Astrocyte of the cerebellum (primary cell): ENCODE results near the gene LNX1.

ENCODE experiments used
- DNase-seq: peaks from one replicate; pipeline ENCODE4 v3.0.0-alpha.2; 2011; ENCODE audit warnings: low read depth
- H3K4me3 ChIP-seq: 2 replicates; pipeline ENCODE4 v1.5.1; 2011; ENCODE audit warnings: mild to moderate bottlenecking, low read depth, low read length, moderate library complexity
- in situ Hi-C: cut with HindIII; loops from 2 replicates; pipeline ENCODE4 v1.10.0; 2017; ENCODE audit warnings: low sequenced_read_pairs
- TF ChIP-seq, protein P1 (sequence below): IDR thresholded peaks from 2 replicates; pipeline ENCODE4 v1.5.1; 2012; ENCODE audit warnings: low read length, low read depth, moderate library complexity, mild to moderate bottlenecking; ENCODE audit errors: missing control alignments

LNX1 gene

GRCh38 chr4:53465891-53466290 is 125.4 kb downstream of the LNX1 start:
- no peak overlapping the region for H3K4me3 ChIP-seq

DNA sequence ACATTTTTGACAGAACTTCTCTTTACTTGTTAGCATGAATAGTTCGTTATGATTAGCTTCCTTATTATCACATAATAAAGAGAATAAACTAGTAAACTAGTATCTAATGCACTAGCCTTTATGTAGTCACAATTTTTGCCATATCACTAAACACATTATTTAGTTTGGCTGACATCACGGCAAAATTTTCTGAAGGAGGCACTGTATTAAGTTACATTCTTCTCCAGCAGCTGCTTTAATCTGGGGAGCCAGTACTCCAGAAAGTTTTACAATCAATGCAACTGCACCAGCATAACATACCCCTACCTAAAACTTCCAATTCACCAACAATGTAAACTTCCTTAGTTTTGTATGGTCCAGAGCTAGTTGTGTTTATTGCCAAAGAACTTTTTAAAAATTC is 126.0 kb downstream of the LNX1 start:
- in situ Hi-C loops, result no loop called here
- TF ChIP-seq, protein P1, sequence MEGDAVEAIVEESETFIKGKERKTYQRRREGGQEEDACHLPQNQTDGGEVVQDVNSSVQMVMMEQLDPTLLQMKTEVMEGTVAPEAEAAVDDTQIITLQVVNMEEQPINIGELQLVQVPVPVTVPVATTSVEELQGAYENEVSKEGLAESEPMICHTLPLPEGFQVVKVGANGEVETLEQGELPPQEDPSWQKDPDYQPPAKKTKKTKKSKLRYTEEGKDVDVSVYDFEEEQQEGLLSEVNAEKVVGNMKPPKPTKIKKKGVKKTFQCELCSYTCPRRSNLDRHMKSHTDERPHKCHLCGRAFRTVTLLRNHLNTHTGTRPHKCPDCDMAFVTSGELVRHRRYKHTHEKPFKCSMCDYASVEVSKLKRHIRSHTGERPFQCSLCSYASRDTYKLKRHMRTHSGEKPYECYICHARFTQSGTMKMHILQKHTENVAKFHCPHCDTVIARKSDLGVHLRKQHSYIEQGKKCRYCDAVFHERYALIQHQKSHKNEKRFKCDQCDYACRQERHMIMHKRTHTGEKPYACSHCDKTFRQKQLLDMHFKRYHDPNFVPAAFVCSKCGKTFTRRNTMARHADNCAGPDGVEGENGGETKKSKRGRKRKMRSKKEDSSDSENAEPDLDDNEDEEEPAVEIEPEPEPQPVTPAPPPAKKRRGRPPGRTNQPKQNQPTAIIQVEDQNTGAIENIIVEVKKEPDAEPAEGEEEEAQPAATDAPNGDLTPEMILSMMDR, result no peak
- no peak for DNase-seq

More at GRCh38 chr4:53465891-53466290, 125.4 kb downstream of the LNX1 start:
- in situ Hi-C loops, result no loop called here
- DNase-seq, result no peak
- TF ChIP-seq, protein P1, result no peak

DNA sequence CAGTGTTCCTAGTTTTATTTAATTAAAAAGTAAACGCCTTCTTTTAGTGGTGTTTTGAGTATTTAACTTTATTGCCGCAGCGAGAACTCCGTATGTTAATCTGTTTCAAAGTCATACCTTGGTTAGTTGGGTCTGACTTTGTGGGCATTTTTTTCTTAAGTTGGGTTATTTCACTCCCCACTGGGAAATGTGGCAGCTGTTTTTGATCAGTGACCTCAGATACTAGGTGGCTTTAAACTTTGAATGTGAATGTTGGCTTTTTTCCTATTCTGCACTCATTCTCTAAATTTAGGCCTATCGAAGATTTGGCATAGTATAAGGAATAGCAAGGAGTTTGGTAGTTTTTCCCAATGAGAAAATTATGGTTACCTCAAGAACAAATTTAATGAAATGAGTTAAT is 127.9 kb downstream of the LNX1 start:
- in situ Hi-C loops, result no loop called here
- TF ChIP-seq, protein P1, result no peak
- no peak overlapping the region for H3K4me3 ChIP-seq
- no peak for DNase-seq

More for the DNA sequence above, 126.0 kb downstream of the LNX1 start:
- H3K4me3 ChIP-seq, result no peak overlapping the region

DNA sequence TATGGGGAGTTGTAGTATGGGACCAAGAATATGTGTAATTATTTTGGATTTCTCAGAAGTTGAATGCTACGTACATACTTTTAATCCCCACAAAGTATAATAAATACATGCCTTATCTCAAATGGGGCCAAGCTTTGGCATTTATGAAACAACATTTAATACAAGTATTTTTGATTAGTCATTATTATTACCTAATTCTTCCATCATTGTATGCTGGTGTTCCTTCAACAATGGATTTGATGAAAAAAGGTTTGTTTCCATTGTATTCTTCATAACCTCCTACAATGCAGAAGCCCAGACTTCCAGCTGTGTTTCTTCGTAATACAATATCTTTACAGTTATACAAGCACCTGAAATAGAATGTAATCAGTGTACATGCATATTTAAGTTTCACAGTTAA is 130.0 kb downstream of the LNX1 start:
- in situ Hi-C loops, result no loop called here

DNA sequence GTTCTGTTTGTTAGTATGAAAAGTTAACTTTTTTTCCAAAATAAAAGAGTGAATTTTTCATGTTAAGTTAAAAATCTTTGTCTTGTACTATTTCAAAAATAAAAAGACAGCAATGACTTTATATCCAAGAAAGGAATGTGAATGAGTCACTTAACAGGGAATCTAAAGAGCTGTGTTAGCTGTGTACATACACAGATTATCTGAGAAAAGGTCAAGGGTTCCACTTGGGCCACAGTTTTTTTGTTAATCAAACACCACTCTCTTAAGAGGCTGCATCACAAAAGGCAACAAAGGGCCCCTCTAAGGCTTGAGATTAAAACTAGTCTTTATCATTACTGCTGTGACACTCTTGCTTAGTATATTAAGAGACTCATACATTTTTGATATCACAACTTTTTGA is 131.7 kb downstream of the LNX1 start:
- TF ChIP-seq, protein P1, result no peak
- in situ Hi-C loops, result no loop called here
- H3K4me3 ChIP-seq, result no peak overlapping the region
- no peak for DNase-seq

More for the DNA sequence above, 130.0 kb downstream of the LNX1 start:
- DNase-seq, result no peak
- H3K4me3 ChIP-seq, result no peak overlapping the region
- TF ChIP-seq, protein P1, result no peak

DNA sequence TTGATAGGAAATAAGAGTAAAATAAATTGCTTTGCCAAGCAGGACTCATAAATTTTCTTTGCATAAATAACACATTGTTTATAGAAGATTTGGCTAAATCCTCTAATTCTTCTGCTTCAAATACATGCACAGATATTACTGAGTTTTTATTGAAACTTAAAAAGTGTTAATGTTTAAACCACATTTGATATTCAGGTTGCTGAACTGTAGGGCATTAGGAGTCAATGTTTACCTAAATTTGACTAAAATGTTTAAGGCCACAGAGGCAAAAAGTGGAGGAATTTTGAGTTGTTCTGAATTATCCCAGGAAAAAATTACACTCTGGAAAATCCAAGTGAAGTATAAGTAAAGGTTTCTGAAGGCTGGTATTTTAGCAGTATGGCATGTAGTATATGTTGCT is 135.1 kb downstream of the LNX1 start:
- H3K4me3 ChIP-seq, result no peak overlapping the region
- TF ChIP-seq, protein P1, result no peak
- DNase-seq, result no peak
- in situ Hi-C loops, result no loop called here

GRCh38 chr4:53455766-53456165 is 135.5 kb downstream of the LNX1 start:
- no peak for DNase-seq
- in situ Hi-C loops, result no loop called here
- TF ChIP-seq, protein P1, result no peak
- H3K4me3 ChIP-seq, result no peak overlapping the region
